A673 (cell line): ENCODE measurements around the gene SCRG1.

ENCODE experiments used
- EZH2 ChIP-seq: fragments of 200-600 bp; sonication (generic); IDR thresholded peaks from 2 replicates; pipeline ENCODE4 v1.6.1; 2017; ENCODE audit warnings: borderline replicate concordance, low read depth, mild to moderate bottlenecking, mixed read lengths, antibody characterized with exemption, low read length; ENCODE audit not compliant: poor library complexity, severe bottlenecking
- TF ChIP-seq, protein P1 (sequence below): fragments of 300-800, 200-600 bp; sonication (generic); conservative IDR thresholded peaks from 2 replicates; pipeline ENCODE4 v1.5.1; 2017; ENCODE audit warnings: low read depth, mild to moderate bottlenecking, antibody characterized with exemption, low read length, moderate library complexity, mixed read lengths

DNA sequence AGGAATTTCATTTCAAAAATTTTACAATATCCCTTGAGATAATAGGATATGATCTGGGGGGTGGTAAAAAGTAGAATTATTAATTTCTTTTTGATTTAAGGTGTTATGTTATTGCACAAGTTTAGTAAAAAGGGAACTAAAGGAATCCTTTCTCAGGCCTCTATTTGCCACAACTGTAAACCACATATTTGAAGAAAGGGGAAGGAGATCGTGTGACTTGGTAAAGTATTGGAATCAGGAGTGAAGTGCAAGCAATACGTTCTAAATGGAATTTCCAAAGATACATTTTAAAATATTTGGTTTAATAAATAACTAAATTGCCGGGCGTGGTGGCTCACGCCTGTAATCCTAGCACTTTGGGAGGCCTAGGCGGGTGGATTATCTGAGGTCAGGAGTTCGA lies 35.3 kb upstream of the SCRG1 start:
- TF ChIP-seq, protein P1, sequence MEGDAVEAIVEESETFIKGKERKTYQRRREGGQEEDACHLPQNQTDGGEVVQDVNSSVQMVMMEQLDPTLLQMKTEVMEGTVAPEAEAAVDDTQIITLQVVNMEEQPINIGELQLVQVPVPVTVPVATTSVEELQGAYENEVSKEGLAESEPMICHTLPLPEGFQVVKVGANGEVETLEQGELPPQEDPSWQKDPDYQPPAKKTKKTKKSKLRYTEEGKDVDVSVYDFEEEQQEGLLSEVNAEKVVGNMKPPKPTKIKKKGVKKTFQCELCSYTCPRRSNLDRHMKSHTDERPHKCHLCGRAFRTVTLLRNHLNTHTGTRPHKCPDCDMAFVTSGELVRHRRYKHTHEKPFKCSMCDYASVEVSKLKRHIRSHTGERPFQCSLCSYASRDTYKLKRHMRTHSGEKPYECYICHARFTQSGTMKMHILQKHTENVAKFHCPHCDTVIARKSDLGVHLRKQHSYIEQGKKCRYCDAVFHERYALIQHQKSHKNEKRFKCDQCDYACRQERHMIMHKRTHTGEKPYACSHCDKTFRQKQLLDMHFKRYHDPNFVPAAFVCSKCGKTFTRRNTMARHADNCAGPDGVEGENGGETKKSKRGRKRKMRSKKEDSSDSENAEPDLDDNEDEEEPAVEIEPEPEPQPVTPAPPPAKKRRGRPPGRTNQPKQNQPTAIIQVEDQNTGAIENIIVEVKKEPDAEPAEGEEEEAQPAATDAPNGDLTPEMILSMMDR: no peak
- TF ChIP-seq EZH2: no peak
